GM10266 (cell line): ENCODE results near the gene ATP8B2.
"Not testable (repeated sequence)": the region's sequence is repeated elsewhere in the genome, so short reads cannot be mapped to it uniquely, and the experiment has no call there.

Experiments
- DNase-seq: peaks from one replicate; pipeline ENCODE4 v3.0.0; 2012; ENCODE audit errors: extremely low spot score
- CTCF ChIP-seq: IDR thresholded peaks from 2 replicates; pipeline ENCODE4 v1.5.1; 2012; ENCODE audit warnings: mild to moderate bottlenecking, low read depth; ENCODE audit not compliant: control insufficient read depth, insufficient read depth; ENCODE audit errors: missing control alignments

ATP8B2 gene

DNA sequence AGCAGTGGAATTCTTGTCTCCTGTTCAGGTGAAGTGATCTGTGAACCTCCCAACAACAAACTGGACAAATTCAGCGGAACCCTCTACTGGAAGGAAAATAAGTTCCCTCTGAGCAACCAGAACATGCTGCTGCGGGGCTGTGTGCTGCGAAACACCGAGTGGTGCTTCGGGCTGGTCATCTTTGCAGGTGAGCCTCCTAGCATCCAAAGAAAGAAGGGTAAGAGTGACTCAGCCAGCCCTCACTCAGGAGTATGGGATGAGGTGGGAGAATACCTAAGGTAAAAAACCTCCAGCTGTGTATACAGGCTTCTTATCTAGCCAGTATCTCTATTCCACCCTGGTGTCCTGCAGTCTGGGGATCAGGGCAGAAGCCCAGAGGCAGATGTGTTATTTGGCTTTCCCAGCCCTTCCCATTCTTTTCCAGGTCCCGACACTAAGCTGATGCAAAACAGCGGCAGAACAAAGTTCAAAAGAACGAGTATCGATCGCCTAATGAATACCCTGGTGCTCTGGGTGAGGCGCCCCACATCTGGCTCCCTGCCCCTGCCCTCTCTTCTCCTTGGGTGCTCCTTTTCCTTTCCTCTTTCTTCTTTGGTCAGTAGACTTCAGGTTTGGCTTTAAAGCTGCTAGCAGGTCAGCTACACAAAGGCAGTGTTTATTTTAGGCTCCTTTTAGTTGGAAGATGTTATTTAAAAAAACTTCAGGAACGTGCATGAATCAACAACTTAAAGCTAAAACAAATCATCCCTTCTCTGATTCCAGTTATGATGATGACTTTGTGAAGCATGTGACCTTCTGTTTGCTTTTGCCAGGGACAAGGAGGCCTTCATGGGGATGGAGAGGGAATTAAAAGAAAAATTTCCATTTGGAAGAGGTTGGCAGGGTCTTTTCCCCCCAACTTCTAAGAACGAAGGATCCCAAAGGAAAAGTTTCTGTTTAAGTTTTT lies 9.0 kb downstream of the ATP8B2 start:
- TF ChIP-seq CTCF: no peak
- no peak for DNase-seq

GRCh38 chr1:154335025-154335714 lies 9.8 kb downstream of the ATP8B2 start:
- DNase-seq: peak; percentile 91
- peak; percentile 86 for TF ChIP-seq CTCF

GRCh38 chr1:154337253-154337894 lies 12.0 kb downstream of the ATP8B2 start:
- no peak for TF ChIP-seq CTCF
- no peak for DNase-seq

DNA sequence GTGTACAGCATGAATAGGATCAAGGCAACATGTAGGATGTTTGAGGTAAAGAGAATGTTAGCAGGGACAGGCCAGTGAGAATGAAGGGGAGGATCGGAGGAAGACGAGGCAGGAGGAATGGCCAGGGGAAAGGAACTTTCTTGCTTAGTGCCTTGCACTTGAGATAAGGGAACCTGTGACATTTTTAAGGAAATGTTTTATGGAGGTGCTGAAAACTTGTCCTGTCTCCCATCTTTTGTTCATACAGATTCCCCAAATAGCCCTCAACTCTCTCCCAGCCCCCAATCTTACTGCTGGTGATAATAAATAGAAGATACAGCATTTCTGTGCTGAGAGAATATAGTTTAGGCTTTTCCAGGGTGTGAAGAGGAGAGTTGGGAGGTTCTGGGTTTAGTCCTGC lies 13.6 kb downstream of the ATP8B2 start:
- no peak for DNase-seq
- TF ChIP-seq CTCF: no peak

GRCh38 chr1:154341366-154341765 lies 16.0 kb downstream of the ATP8B2 start:
- not testable (repeated sequence) for DNase-seq

DNA sequence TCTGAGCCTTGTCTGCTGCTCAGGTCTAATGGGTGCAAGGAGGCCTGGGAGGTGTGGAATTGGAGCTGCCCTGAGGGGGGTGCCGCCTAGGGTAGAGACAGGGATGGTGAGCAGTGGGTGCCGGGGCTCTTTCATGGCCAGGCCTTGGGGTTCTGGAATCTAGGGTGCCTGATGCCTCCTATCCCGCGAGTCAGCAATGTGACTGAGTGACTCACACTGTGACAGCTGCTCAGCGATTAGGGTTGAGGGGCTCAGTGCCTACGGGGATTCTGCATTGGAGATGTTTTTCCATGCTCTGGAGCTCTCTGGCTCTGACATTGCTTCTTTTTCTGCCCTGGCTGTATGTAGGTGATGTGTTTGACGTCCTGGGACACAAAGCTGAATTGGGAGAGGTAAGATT lies 16.8 kb downstream of the ATP8B2 start:
- TF ChIP-seq CTCF: no peak
- no peak for DNase-seq

DNA sequence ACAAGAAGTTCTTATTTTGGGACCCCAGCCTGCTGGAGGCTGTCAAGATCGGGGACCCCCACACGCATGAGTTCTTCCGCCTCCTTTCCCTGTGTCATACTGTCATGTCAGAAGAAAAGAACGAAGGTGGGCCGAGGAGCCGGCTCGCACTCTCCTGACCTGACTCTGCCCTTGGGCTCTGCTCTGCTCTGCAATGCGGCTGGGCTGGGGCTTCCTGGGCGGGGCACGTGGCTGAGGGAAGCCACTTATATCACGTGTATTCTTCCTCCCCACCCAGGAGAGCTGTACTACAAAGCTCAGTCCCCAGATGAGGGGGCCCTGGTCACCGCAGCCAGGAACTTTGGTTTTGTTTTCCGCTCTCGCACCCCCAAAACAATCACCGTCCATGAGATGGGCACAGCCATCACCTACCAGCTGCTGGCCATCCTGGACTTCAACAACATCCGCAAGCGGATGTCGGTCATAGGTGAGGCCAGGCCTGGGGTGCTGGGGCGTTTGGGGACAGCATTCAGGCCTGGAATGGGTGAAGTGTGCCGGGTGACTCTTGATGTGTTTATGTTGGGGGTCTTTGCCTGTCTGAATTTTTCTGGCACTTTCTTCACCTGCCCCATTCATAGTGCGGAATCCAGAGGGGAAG lies 17.6 kb downstream of the ATP8B2 start:
- no peak for DNase-seq
- TF ChIP-seq CTCF: no peak
